ENCODE measurements around the gene RIOK1. TPM values are rescaled to one million over a fixed set of nuclear protein-coding genes. Genes with fewer than 3 reads are reported as not detected.

The RIOK1 gene
- total and polyA plus RNA-seq, 2 of the 13 experiments (the other 11 are each of a cell fraction or from before 2014, with no cell fraction given) = 9.4 to 37.8 TPM

- TF ChIP-seq WIZ (CRISPR knock-in tag; IDR thresholded peaks at IDR 0.05) (no peak), ZNF768 (CRISPR knock-in tag; IDR thresholded peaks at IDR 0.05) (peak; percentile 70), ZSCAN9 (CRISPR knock-in tag; IDR thresholded peaks at IDR 0.05; ENCODE audit: borderline replicate concordance) (no peak; the same call in 1 of the 2 replicates), FUBP1 (CRISPR knock-in tag; IDR thresholded peaks at IDR 0.05; ENCODE audit: borderline replicate concordance) (no peak), FOXA3 (CRISPR knock-in tag; IDR thresholded peaks at IDR 0.05) (0 out of 2 replicates have a peak, but pooled peaks have one; percentile 44), ZNF264 (CRISPR knock-in tag; IDR thresholded peaks at IDR 0.05) (no peak), SETDB1 (CRISPR knock-in tag; IDR thresholded peaks at IDR 0.05; ENCODE audit: borderline replicate concordance) (no peak), HDAC2 (CRISPR knock-in tag; IDR thresholded peaks at IDR 0.05) (peak; percentile 59; the same call in 1 of the 2 replicates), ZMYM2 (CRISPR knock-in tag; IDR thresholded peaks at IDR 0.05) (0 out of 2 replicates have a peak, but pooled peaks have one; percentile 21), DMTF1 (CRISPR knock-in tag; IDR thresholded peaks at IDR 0.05) (no peak), AHDC1 (CRISPR knock-in tag; IDR thresholded peaks at IDR 0.05; ENCODE audit: borderline replicate concordance) (peak; percentile 59; the same call in 1 of the 2 replicates), SOX13 (IDR thresholded peaks at IDR 0.05) (no peak), SOX13 (CRISPR knock-in tag; conservative IDR thresholded peaks at IDR 0.05 in 1 of 2, IDR thresholded peaks at IDR 0.05 in 1 of 2) (peak in 1 of 2 experiments; percentile 68; a peak in 2 of 4 replicates), AGO1 (IDR thresholded peaks at IDR 0.05; ENCODE audit: low read depth, low read length, poor library complexity, severe bottlenecking) (no peak), ZGPAT (CRISPR knock-in tag; IDR thresholded peaks at IDR 0.05) (peak; percentile 54; the same call in 1 of the 2 replicates), ZSCAN21 (CRISPR knock-in tag; IDR thresholded peaks at IDR 0.05; ENCODE audit: borderline replicate concordance) (0 out of 2 replicates have a peak, but pooled peaks have one; percentile 11)
These were observed 47.4 kb upstream of the RIOK1 start (continued) for GRCh38 chr6:7341989-7342742.

Measured in HepG2 (cell line).